HG03280 (cell line): ENCODE measurements around the gene GALNT18.

Source experiments
- ATAC-seq: cut with Tn5 transposase; IDR thresholded peaks from one replicate; pipeline ENCODE4 v1.9.1; 2021; ENCODE audit warnings: mild to moderate bottlenecking, moderate library complexity; ENCODE audit not compliant: unreplicated experiment

Gene GALNT18

DNA sequence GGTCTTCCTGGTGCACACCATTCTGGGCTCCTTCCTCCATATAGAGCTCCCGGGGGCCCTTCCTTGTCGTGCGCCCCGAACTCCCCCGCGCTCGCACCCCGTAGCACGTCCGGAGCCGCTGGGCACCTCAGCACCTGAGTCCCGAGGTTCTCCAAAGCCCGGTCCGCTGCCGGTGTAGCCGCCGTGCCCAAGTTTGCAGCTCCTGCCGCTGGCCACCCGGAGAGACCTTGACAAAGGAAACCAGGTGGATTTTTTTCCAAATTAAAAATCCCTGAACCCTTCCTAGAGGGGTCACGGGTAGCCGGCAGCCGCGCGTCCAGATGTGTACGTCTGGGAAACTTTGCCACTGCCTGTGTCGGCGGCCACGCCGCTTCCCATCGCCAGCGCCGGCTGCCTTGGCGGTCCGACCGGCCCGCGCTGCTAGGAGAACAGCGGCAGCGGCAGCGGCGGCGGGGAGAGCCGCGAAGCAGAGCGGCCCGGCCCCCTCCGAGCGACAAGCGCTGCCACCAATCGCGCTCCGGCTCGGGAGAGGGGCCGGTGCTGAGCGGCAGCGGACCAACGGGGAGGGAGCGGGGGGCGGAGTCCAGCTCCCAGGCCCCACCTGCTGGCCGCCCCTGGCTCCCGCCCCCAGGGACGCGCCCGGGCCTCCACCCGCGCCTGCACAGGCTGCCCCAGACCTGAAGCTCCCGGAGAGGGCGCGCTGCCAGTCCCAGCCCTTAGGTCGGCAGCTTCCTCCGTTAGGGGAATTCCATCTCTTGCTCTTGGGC, at the start of gene GALNT18:
Gene GALNT18 (minus strand): TSS at position 433 of the 767 bp plus-strand sequence.
- ATAC-seq: peak; percentile 97

DNA sequence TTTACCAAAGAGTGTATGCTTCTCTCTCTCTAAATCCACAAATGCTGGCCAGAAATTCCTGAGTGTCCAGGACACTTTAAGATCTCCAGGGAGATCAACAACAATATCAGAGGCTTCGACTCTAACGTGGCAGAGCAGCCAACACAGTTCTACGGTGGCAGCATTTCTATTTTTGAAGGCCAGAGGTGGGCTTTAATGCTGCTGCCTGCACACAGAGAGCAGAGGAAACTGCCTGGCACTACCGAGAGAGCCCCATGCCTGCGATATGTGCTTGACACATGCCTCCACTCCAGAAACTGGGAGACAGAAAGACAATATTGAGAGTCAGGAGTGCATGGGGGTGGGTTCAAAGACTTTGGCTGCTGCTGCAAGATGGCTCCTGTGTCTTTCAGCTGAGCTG, 48.8 kb upstream of the GALNT18 start:
- ATAC-seq: no peak

DNA sequence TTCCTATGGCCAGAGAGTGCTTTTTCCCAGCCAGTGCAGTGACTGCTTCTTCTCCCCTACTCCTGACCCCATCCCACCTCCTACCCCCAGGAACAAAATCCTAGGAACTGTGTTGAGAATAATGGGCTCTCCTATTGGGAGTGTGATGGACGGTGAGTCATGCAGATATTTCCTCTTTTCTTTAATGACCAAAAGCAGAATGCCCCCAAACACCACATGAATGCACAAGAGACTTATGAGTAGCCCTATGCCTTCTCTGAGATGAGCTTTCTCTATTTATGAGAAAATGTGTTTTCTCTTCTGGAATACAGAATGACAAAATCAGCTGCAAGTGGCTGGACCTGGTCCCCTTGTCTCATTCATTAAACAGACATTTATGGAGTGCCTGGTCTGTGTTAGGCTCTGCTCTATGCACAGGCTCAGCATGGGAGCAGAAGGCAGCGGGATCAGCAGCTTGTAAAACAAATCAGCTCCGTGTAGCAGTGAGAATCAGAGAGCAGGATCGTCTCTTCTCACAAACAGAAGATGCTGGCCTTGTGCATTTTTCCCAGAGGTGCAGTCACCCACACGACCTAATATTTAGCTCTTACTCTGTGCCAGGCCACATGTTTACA, 47.5 kb upstream of the GALNT18 start:
- no peak for ATAC-seq

DNA sequence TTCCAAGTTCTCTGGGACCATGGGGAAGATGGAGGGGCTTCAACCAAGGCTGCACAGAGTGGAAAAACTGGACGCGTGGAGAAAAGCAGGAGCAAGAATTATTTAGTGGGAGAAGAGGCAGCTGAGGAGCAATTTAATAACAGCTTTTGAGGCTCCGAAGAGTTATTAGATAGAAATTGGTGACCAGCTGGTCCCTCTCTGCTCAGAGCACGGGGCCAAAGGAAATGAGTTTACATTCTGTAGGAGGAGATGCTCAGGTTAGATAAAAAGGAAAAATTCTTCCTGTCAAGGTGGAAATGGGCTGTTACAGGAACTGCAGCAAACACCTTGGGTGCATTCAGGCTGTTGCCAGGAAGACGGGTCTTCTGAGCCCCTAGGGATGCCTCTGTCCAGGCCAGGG, 47.0 kb upstream of the GALNT18 start:
- no peak for ATAC-seq

- no peak for ATAC-seq
Observed at GRCh38 chr11:11668274-11668673, 46.5 kb upstream of the GALNT18 start.

GRCh38 chr11:11667056-11667455, 45.3 kb upstream of the GALNT18 start:
- no peak for ATAC-seq

- ATAC-seq: no peak
Observed at GRCh38 chr11:11665407-11665806, 43.6 kb upstream of the GALNT18 start.

DNA sequence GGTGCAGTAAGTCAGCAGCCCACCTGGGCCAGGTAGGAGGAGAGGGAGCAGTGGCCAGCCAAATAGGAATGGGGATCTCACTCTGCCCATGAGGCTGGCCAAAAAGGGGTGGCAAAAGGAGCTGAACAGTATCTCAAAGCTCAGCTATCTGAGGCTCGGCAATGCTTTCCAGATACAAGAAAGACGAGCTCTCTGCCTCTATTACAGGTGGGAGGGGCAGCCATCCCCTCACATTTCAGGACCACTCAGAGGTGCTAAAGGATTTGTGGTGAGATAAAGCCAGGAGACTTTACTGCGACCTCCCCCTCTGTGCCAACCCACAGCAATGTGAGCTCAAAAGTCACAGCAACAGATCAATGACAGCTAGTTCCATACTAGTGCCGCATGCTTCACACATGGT, 42.1 kb upstream of the GALNT18 start:
- ATAC-seq: no peak

DNA sequence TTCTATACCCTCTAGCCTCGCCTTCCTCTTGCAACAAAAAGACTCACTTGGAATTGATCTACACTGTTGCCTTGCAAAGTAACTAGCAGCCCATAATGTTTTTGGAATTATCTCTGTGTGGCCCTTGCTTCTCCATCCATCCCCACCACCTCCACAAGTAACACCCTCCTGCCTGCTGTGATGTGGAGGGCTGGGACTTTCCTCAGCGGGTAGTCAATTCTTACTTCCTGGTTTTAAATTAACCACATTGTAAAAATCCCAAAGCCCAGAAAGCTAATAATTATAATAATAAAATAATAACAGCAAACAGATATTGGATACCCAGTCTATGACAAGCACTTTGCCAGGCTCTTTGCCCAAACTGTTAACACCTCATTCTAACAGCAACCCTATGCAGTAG, 40.8 kb upstream of the GALNT18 start:
- no peak for ATAC-seq

- ATAC-seq: no peak
Observed at GRCh38 chr11:11661326-11662040, 39.7 kb upstream of the GALNT18 start.

- ATAC-seq: no peak
Observed at GRCh38 chr11:11660363-11660740, 38.5 kb upstream of the GALNT18 start.

DNA sequence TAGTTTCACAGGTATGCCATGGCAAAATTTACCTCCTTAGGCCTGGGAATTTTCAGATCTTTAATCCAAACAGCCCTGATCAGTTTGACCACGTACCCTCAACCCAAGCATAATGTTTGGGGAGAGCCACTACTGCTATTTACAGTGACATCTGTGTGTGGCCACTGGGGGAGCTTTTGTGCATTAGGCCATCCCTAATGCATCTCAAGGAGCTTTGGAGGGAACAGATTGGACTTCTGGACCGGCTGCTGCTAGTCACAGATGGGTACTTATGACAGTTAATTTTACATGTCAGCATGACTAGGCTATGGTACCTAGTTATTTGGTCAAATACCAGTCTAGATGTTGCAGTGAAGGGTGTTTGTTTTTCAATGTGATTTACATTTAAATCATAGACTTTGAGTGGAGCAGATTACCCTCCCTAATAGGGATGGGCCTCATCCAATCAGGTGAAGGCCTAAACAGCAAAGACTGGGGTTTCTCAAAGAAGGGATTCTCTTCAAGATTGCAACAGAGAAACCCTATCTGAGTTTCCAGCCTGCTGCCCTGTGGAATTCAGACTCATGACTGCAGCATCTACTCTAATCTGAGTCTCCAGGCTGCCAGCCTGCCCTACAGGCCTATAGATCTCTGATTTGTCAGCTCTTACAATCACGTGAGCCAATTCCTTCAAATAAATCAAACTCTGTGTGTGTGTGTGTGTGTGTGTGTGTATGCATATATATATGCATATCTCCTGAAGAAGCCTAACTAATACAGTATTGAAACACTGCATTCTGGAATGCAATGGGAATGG, 38.0 kb upstream of the GALNT18 start:
- ATAC-seq: no peak

DNA sequence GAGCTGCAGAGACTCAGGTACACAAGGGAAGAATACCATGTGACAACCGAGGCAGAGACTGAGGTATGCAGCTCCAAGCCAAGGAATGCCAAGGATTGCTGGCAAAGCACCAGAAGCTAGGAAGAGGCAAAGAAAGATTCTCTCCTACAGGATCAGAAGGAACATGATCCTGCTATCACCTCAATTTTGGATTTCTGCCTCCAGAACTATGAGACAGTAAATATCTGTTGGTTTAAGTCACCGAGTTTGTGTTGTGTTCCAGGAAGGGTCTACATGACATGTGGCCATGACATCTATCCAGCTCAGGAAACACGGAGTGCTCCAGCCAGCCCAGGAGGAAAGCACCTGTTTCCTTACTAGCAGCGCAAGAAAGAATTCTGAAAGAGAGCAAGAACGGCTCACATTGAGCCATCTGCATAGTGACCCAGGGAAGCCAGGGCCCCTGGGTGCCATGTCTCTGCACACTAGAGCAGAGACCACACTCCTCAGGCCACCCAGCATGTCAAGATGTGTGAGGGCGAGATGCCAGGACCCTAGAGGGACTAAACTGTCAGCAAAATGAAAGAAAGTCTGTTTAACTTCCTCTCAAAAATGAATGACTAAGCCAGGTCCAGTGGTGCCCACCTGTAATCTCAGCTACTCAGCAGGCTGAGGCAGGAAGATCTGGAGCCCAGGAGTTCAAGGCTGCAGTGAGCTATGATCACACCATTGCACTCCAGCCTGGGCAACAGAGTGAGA, 35.6 kb upstream of the GALNT18 start:
- ATAC-seq: no peak

- no peak for ATAC-seq
Observed at GRCh38 chr11:11641581-11641980, 19.8 kb upstream of the GALNT18 start.

DNA sequence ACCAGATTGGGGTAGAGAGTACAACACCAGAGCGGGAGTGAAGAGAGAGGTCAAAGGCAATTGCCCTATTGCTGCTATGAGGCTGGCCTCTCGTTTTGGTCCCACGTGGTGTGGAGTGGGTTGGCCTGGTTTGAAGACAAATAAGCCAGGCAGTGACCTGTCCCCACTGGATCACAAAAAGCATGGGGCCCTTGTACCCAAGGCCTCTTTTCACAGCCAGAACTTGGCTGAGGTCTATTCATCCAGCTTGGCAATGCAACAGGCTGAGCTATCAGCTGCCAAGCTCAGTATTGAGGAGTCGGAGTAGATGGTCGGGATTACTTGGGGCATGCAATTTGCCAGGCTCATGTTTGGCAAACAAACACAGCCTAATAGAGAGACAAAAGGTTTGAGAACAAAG, 19.2 kb upstream of the GALNT18 start:
- no peak for ATAC-seq

- no peak for ATAC-seq
Observed at GRCh38 chr11:11640152-11640551, 18.3 kb upstream of the GALNT18 start.

- ATAC-seq: no peak
Observed at GRCh38 chr11:11636671-11637070, 14.9 kb upstream of the GALNT18 start.

GRCh38 chr11:11635443-11635842, 13.6 kb upstream of the GALNT18 start:
- ATAC-seq: no peak

GRCh38 chr11:11629368-11629767, 7.6 kb upstream of the GALNT18 start:
- ATAC-seq: no peak

DNA sequence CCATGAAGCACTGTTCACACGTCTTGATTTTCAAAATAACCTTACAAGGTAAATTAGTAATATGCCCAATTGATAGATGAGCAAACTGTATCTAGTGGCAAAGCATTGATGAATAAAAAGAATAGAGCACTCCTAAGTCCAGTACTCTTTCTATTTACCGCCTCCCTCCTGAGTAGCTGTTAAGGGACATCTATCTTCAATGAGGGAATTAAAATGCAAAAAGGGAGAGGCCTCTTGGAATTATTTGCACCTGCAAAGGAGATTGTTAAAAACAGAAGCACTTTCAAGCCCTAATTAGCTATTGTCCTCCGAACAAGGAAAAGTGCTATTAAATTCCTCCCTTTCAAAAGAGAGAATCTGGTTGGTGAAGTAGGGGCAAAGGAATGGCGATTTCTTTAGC, 6.8 kb upstream of the GALNT18 start:
- no peak for ATAC-seq

DNA sequence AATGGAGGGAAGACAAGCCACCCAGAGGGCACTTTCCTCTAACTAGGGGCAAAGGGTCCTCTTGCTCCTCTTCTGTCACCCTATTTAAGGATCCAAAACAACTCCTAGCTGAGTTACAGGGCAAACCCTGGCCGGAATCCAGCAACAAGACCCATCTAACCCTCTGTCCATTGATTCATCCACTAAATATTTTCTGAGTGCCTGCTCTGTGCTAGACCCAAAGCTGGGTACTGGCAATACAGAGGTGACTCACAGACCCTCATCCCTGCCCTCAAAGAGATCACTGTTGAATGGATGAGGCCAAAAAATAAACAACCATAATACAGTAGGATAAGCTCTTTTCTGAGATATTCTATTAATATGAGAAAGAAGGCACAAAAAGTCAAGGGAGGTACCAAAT, 4.3 kb upstream of the GALNT18 start:
- no peak for ATAC-seq
